Measurements from ENCODE around the gene LIX1L. TPM values are rescaled to one million over a fixed set of nuclear protein-coding genes. Genes with fewer than 3 reads are reported as not detected.

LIX1L gene
- total and polyA plus RNA-seq, 2 of the 13 experiments (the other 11 are each of a cell fraction or from before 2014, with no cell fraction given), result 8.1 to 24.9 TPM

DNA sequence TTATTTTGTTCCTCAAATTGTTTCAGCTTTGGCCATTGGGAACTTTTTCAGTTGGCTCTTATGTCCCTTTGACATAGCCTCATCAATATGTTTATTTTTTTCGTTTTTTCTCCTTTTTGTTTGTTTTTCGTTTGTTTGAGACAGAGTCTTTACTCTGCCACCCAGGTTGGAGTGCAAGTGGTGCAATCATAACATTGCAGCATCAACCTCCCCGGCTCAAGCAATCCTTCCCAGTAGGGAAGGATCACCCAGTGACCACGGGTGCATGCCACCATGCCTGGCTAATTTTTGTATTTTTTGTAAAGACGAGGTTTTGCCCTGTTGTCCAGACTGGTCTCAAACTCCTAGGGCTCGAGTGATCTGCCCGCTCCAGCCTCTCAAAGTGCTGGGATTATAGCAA lies 14.8 kb upstream of the LIX1L start (continued):
- TF ChIP-seq, protein P1, sequence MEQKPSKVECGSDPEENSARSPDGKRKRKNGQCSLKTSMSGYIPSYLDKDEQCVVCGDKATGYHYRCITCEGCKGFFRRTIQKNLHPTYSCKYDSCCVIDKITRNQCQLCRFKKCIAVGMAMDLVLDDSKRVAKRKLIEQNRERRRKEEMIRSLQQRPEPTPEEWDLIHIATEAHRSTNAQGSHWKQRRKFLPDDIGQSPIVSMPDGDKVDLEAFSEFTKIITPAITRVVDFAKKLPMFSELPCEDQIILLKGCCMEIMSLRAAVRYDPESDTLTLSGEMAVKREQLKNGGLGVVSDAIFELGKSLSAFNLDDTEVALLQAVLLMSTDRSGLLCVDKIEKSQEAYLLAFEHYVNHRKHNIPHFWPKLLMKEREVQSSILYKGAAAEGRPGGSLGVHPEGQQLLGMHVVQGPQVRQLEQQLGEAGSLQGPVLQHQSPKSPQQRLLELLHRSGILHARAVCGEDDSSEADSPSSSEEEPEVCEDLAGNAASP (CRISPR knock-in tag; IDR thresholded peaks at IDR 0.05; ENCODE audit: borderline replicate concordance), result 0 out of 2 replicates have a peak, but pooled peaks have one; percentile 24
- TF ChIP-seq, protein P2, sequence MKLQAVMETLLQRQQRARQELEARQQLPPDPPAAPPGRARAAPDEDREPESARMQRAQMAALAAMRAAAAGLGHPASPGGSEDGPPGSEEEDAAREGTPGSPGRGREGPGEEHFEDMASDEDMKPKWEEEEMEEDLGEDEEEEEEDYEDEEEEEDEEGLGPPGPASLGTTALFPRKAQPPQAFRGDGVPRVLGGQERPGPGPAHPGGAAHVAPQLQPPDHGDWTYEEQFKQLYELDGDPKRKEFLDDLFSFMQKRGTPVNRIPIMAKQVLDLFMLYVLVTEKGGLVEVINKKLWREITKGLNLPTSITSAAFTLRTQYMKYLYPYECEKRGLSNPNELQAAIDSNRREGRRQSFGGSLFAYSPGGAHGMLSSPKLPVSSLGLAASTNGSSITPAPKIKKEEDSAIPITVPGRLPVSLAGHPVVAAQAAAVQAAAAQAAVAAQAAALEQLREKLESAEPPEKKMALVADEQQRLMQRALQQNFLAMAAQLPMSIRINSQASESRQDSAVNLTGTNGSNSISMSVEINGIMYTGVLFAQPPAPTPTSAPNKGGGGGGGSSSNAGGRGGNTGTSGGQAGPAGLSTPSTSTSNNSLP (IDR thresholded peaks at IDR 0.05; ENCODE audit: low read depth, low read length), result peak; percentile 21; the same call in 1 of the 2 replicates
- no peak for TF ChIP-seq ARNTL (CRISPR knock-in tag; IDR thresholded peaks at IDR 0.05)
- no peak for TF ChIP-seq GZF1 (CRISPR knock-in tag; IDR thresholded peaks at IDR 0.05)
- TF ChIP-seq HNRNPLL (IDR thresholded peaks at IDR 0.05; ENCODE audit: low read depth, low read length, poor library complexity, severe bottlenecking), result no peak
- TF ChIP-seq ZNF7 (CRISPR knock-in tag; IDR thresholded peaks at IDR 0.05), result no peak
- TF ChIP-seq BORCS8-MEF2B (CRISPR knock-in tag; IDR thresholded peaks at IDR 0.05), result no peak
- TF ChIP-seq, protein P3, sequence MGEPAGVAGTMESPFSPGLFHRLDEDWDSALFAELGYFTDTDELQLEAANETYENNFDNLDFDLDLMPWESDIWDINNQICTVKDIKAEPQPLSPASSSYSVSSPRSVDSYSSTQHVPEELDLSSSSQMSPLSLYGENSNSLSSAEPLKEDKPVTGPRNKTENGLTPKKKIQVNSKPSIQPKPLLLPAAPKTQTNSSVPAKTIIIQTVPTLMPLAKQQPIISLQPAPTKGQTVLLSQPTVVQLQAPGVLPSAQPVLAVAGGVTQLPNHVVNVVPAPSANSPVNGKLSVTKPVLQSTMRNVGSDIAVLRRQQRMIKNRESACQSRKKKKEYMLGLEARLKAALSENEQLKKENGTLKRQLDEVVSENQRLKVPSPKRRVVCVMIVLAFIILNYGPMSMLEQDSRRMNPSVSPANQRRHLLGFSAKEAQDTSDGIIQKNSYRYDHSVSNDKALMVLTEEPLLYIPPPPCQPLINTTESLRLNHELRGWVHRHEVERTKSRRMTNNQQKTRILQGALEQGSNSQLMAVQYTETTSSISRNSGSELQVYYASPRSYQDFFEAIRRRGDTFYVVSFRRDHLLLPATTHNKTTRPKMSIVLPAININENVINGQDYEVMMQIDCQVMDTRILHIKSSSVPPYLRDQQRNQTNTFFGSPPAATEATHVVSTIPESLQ (CRISPR knock-in tag; conservative IDR thresholded peaks at IDR 0.05), result no peak
- no peak for TF ChIP-seq ZNF180 (CRISPR knock-in tag; IDR thresholded peaks at IDR 0.05; ENCODE audit: borderline replicate concordance, low read depth)
- TF ChIP-seq, protein P4, sequence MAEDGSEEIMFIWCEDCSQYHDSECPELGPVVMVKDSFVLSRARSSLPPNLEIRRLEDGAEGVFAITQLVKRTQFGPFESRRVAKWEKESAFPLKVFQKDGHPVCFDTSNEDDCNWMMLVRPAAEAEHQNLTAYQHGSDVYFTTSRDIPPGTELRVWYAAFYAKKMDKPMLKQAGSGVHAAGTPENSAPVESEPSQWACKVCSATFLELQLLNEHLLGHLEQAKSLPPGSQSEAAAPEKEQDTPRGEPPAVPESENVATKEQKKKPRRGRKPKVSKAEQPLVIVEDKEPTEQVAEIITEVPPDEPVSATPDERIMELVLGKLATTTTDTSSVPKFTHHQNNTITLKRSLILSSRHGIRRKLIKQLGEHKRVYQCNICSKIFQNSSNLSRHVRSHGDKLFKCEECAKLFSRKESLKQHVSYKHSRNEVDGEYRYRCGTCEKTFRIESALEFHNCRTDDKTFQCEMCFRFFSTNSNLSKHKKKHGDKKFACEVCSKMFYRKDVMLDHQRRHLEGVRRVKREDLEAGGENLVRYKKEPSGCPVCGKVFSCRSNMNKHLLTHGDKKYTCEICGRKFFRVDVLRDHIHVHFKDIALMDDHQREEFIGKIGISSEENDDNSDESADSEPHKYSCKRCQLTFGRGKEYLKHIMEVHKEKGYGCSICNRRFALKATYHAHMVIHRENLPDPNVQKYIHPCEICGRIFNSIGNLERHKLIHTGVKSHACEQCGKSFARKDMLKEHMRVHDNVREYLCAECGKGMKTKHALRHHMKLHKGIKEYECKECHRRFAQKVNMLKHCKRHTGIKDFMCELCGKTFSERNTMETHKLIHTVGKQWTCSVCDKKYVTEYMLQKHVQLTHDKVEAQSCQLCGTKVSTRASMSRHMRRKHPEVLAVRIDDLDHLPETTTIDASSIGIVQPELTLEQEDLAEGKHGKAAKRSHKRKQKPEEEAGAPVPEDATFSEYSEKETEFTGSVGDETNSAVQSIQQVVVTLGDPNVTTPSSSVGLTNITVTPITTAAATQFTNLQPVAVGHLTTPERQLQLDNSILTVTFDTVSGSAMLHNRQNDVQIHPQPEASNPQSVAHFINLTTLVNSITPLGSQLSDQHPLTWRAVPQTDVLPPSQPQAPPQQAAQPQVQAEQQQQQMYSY (CRISPR knock-in tag; IDR thresholded peaks at IDR 0.05), result no peak
- TF ChIP-seq TAF15 (IDR thresholded peaks at IDR 0.05; ENCODE audit: low read depth, low read length, poor library complexity, severe bottlenecking), result no peak
- TF ChIP-seq, protein P5, sequence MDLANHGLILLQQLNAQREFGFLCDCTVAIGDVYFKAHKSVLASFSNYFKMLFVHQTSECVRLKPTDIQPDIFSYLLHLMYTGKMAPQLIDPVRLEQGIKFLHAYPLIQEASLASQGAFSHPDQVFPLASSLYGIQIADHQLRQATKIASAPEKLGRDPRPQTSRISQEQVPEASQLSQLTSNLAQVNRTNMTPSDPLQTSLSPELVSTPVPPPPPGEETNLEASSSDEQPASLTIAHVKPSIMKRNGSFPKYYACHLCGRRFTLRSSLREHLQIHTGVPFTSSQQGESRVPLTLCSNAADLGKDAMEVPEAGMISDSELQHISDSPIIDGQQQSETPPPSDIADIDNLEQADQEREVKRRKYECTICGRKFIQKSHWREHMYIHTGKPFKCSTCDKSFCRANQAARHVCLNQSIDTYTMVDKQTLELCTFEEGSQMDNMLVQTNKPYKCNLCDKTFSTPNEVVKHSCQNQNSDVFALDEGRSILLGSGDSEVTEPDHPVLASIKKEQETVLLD (CRISPR knock-in tag; IDR thresholded peaks at IDR 0.05; ENCODE audit: low read depth), result no peak
- TF ChIP-seq KDM5A (IDR thresholded peaks at IDR 0.05; ENCODE audit: borderline replicate concordance, low read length), result no peak
- TF ChIP-seq ZNF720 (CRISPR knock-in tag; IDR thresholded peaks at IDR 0.05), result no peak
- no peak for TF ChIP-seq FOXA1 (IDR thresholded peaks at IDR 0.05)
- peak; percentile 62 for TF ChIP-seq FOXA1 (CRISPR knock-in tag; IDR thresholded peaks at IDR 0.05)
- no peak for TF ChIP-seq SNAPC2 (CRISPR knock-in tag; IDR thresholded peaks at IDR 0.05)
- TF ChIP-seq HNF4A (CRISPR knock-in tag; IDR thresholded peaks at IDR 0.05), result peak; percentile 79
- TF ChIP-seq, protein P6, sequence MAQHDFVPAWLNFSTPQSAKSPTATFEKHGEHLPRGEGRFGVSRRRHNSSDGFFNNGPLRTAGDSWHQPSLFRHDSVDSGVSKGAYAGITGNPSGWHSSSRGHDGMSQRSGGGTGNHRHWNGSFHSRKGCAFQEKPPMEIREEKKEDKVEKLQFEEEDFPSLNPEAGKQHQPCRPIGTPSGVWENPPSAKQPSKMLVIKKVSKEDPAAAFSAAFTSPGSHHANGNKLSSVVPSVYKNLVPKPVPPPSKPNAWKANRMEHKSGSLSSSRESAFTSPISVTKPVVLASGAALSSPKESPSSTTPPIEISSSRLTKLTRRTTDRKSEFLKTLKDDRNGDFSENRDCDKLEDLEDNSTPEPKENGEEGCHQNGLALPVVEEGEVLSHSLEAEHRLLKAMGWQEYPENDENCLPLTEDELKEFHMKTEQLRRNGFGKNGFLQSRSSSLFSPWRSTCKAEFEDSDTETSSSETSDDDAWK (CRISPR knock-in tag; IDR thresholded peaks at IDR 0.05), result no peak

All from HepG2 (cell line).